ENCODE measurements around the gene OPCML.

OPCML gene

DNA sequence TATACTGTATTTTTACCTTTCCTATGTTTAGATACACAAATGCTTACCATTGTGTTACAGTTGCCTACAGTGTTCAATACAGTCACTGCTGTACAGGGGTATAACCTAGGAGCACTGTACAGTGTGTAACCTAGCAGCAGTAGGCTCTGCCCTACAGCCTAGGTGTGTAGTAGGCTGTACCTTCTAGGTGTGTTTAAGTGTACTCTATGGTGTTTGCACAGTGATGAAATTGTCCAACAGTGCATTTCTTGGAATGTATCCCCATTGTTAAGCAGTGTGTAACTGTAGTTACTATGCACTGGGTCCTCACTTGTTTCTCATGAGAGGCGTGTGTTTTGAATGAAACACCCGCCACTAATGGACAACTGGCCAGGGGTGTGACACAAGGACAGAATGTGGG lies 269.0 kb downstream of the OPCML start:
- no peak for DNase-seq (ENCODE audit: low spot score)

DNA sequence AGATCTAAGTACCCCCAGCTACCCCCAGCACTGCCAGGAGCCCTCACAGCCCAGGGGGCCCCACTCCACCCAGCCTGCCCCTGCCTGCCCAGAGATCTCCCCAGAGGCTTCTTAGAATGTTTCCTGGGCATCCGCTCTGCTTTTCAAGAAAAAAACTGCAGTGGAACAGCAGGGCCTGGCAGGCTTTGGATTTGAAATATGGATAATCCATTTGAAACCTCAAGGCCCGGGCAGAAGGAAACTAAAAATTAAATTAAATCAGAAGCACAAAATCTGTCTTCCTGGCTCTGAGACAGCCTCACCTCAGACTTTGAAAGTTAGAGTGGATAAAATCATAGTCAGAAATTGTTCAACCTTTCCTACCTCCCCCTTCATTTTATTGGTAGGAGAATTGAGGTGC lies 273.6 kb downstream of the OPCML start:
- TF ChIP-seq, protein P1, sequence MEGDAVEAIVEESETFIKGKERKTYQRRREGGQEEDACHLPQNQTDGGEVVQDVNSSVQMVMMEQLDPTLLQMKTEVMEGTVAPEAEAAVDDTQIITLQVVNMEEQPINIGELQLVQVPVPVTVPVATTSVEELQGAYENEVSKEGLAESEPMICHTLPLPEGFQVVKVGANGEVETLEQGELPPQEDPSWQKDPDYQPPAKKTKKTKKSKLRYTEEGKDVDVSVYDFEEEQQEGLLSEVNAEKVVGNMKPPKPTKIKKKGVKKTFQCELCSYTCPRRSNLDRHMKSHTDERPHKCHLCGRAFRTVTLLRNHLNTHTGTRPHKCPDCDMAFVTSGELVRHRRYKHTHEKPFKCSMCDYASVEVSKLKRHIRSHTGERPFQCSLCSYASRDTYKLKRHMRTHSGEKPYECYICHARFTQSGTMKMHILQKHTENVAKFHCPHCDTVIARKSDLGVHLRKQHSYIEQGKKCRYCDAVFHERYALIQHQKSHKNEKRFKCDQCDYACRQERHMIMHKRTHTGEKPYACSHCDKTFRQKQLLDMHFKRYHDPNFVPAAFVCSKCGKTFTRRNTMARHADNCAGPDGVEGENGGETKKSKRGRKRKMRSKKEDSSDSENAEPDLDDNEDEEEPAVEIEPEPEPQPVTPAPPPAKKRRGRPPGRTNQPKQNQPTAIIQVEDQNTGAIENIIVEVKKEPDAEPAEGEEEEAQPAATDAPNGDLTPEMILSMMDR (IDR thresholded peaks at IDR 0.05; ENCODE audit: extremely low read depth, missing control alignments): no peak
- DNase-seq (ENCODE audit: low spot score): no peak

More for the DNA sequence above, 269.0 kb downstream of the OPCML start:
- TF ChIP-seq, protein P1 (IDR thresholded peaks at IDR 0.05; ENCODE audit: extremely low read depth, missing control alignments): no peak

DNA sequence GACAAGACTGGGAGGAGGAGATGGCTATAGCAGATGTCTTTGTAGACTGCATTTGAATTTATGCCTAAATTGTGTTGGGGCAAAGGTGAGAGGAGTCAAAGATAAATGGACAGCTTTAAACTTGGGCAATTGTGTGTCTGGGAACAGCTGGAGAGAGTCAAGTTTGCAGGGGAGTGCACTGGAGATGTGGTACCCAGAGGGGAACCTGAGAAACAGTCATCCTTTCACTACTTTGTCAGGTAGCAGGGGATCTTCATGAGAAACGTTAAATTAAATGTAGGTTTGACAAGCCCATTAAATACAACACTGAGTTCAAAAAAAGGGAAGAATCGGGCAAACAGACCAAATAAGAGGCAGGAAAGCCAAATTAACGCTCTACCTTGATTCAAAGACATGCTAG lies 277.7 kb downstream of the OPCML start:
- TF ChIP-seq, protein P1 (IDR thresholded peaks at IDR 0.05; ENCODE audit: extremely low read depth, missing control alignments): no peak
- DNase-seq (ENCODE audit: low spot score): no peak

DNA sequence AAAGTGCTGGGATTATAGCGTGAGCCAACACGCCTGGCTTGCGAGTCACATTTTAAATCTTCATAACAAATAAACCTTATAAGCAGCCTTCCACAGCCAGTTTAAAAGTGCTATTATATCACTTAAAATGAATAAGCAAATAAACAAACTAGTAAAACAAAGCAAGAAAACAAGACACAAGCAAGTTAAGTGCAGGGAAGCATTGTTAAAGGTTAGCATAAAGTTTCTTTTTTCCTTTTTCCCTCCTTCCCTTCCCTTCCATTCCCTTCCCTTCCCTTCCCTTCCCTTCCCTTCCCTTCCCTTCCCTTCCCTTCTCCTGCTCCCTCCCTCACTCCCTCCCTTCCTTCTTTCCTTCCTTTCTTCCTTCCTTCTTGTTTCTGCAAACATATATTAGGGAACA lies 278.7 kb downstream of the OPCML start:
- no peak for DNase-seq (ENCODE audit: low spot score)
- TF ChIP-seq, protein P1 (IDR thresholded peaks at IDR 0.05; ENCODE audit: extremely low read depth, missing control alignments): no peak

DNA sequence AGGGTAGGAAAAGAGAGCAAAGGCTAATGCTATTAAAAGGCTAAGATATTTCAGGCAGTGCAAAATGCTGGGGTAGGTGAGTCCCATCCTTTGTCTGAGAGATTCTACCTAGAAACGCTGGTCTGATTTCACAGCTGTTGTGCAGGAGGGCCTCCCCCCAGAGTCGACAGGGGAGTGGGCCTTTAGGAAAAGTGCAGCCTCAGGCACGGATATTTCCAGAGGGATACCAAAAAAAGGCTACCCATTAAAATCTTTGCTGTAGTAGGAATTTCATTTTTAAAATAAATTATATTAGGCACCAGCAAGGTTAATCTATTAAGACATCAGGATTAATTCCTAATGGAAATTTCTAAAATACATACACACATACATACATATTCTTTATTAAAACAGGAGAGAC lies 280.5 kb downstream of the OPCML start:
- TF ChIP-seq, protein P1 (IDR thresholded peaks at IDR 0.05; ENCODE audit: extremely low read depth, missing control alignments): no peak
- DNase-seq (ENCODE audit: low spot score): no peak

DNA sequence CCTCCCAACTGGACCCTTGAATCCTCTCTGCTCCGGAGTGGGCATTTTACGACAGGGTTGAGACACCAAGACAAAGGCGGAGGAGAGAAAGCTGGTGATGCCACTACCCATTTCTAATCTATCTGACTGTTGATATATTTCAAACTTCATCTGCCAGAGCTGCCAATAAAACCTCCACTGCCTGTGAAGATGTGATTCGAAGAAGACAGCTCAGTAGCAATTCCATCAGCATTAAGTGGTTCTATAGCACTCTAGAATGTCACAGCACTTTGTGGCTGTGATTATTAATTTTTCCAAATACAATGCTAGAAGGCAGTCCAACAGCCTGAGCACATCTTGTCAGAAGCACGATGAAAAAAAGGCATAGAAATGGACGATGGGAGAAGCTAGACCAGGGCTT lies 282.8 kb downstream of the OPCML start:
- DNase-seq (ENCODE audit: low spot score): no peak
- TF ChIP-seq, protein P1 (IDR thresholded peaks at IDR 0.05; ENCODE audit: extremely low read depth, missing control alignments): no peak

DNA sequence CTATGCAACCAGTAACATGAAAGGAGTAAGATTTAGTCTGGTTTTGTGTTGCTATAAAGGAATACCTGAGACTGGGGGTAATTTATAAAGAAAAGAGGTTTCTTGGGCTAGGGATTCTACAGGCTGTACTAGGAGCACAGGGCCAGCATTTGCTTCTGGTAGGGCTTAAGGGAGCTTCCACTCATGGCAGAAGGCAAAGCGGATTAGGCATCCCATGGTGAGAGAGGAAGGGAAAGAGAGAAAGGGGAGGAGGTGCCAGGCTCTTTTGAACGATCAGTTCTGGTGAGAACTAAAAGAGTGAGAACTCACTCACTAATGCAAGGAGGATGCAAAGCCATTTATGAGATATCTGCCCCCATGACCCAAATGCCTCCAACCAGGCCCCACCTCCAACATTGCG lies 283.2 kb downstream of the OPCML start:
- no peak for DNase-seq (ENCODE audit: low spot score)
- TF ChIP-seq, protein P1 (IDR thresholded peaks at IDR 0.05; ENCODE audit: extremely low read depth, missing control alignments): no peak
